Left lung (tissue), 10 donors: Measurements from ENCODE around the gene NDUFC2. TPM values are rescaled to one million over a fixed set of nuclear protein-coding genes. Genes with fewer than 3 reads are reported as not detected.
A peak's percentile ranks its signal among the peaks of the same experiment; 100 is the strongest.
"Not testable (repeated sequence)": the region's sequence is repeated elsewhere in the genome, so short reads cannot be mapped to it uniquely, and the experiment has no call there.

Source experiments
- ATAC-seq: fragments of 200-7000 bp; cut with Tn5 transposase; one replicate; pipeline ENCODE4 v1.9.1; 2020; ENCODE audit warnings: moderate library complexity
- DNase-seq, 4 donors: peaks; one replicate each; pipeline ENCODE4 v3.0.0-alpha.2; 2013 to 2020
- H3K27ac ChIP-seq, 2 donors: fragments of 200-600 bp; sonication (generic) in 1 of 2; one replicate each; pipeline versions ENCODE4 v1.5.0 to v1.8.0; 2020 to 2021
- H3K27me3 ChIP-seq, 2 donors: fragments of 200-600 bp; sonication (generic) in 1 of 2; one replicate each; pipeline versions ENCODE4 v1.5.0 to v1.8.0; 2020 to 2021
- H3K36me3 ChIP-seq, 2 donors: fragments of 200-600 bp; sonication (generic) in 1 of 2; one replicate each; pipeline versions ENCODE4 v1.5.0 to v1.8.0; 2020 to 2021
- H3K4me1 ChIP-seq, 2 donors: fragments of 200-600 bp; one replicate each; pipeline ENCODE4 v1.8.0; 2021
- H3K4me3 ChIP-seq, 2 donors: fragments of 200-600 bp; sonication (generic) in 1 of 2; one replicate each; pipeline versions ENCODE4 v1.5.0 to v1.8.0; 2020 to 2021; ENCODE audit warnings: mild to moderate bottlenecking in 1 of 2
- H3K9me3 ChIP-seq, 2 donors: fragments of 200-600 bp; sonication (generic) in 1 of 2; one replicate each; pipeline versions ENCODE4 v1.5.0 to v1.8.0; 2020 to 2021
- intact Hi-C, 2 donors: fragments of 100-400 bp; cut with DNase I; formaldehyde crosslinking; loops; one replicate each; pipeline versions ENCODE4 v1.11.2 to v1.14.2; 2022
- polyA plus RNA-seq, 6 donors: library from polyadenylated mRNA; unstranded; fragments of 120-200 nt; gene quantifications; one replicate each; pipeline ENCODE4 v1.2.1, GENCODE V29; 2013; ENCODE audit not compliant: insufficient read length in 6 of 6
- total RNA-seq, 2 donors: library from RNA; stranded (reverse); fragmentation: NEBNext Ultra II Directional; extraction: Animal tissue kit (Norgen Biotek cat#: 25700); gene quantifications; one replicate each; pipeline ENCODE4 v1.2.1, GENCODE V29; 2021
- TF ChIP-seq, protein P1 (sequence below), 2 donors: fragments of 200-600 bp; sonication (generic) in 1 of 2; IDR thresholded peaks; one replicate each; pipeline versions ENCODE4 v1.5.0 to v1.8.0; 2021; ENCODE audit warnings: antibody characterized with exemption in 2 of 2
- donor health status: DM: no; HTN: yes; CAD: no.
- donor health status: DM: no; HTN: no; CAD: no.

Gene NDUFC2
- total and polyA plus RNA-seq, 8 donors: 120 to 224 (median 146) TPM

- Histone ChIP-seq H3K9me3 (no peaks in the 10 kb centered on the region), H3K36me3 (no peaks in the 10 kb centered on the region), H3K4me3 (no peak overlapping the region), H3K4me1 (peaks cover 7 to 15% of the 10 kb centered on the region in 2 donors), H3K27me3 (no peaks in the 10 kb centered on the region), H3K27ac (no peak overlapping the region)
- intact Hi-C loops: no loop called here
- TF ChIP-seq, protein P1, sequence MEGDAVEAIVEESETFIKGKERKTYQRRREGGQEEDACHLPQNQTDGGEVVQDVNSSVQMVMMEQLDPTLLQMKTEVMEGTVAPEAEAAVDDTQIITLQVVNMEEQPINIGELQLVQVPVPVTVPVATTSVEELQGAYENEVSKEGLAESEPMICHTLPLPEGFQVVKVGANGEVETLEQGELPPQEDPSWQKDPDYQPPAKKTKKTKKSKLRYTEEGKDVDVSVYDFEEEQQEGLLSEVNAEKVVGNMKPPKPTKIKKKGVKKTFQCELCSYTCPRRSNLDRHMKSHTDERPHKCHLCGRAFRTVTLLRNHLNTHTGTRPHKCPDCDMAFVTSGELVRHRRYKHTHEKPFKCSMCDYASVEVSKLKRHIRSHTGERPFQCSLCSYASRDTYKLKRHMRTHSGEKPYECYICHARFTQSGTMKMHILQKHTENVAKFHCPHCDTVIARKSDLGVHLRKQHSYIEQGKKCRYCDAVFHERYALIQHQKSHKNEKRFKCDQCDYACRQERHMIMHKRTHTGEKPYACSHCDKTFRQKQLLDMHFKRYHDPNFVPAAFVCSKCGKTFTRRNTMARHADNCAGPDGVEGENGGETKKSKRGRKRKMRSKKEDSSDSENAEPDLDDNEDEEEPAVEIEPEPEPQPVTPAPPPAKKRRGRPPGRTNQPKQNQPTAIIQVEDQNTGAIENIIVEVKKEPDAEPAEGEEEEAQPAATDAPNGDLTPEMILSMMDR (IDR thresholded peaks at IDR 0.05): peak; percentile 7 to 32
- ATAC-seq (no peak), DNase-seq (no peak)
Measured at GRCh38 chr11:78046486-78046854, 33.2 kb downstream of the NDUFC2 start.

DNA sequence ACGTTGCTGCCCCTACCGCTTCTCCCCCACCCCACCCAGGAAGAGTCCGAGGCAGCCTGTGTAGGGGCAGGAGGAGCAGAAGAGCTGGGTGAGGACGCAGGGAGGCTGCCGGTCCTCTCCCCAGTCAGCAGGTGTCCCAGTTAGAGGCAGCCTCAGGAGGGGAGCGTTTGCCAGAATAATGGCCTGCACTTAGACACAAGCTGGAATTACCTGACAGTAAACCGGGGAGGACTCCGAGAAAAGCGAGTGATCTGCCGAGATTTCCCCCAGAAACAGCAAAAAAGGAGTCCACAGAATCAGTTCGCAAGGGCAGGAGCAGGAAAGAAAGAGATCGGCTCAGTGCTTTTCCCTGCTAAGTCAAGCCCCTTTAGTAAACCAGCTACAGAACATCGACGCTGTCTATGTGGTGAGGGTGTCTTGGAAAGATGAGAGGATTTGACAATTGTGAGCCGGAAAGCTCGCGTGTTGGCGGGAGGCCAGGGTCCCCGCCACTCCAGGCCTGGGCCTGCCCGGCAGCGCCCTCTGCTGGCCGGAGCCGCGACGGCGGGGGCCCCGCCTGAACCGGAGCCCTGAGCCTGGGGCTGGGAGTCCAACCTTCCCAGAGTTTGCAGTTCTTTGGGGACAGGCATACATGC lies 33.7 kb downstream of the NDUFC2 start:
- DNase-seq (peak; percentile 76 to 96 (median 88)), ATAC-seq (peak; percentile 92)
- peaks cover 7 to 15% of the 10 kb centered on the region in 2 donors for H3K4me1 ChIP-seq
- peak overlapping the region in 1 of 2 donors; percentile 24 for H3K27ac ChIP-seq
- TF ChIP-seq, protein P1 (IDR thresholded peaks at IDR 0.05): peak; percentile 99
- no peaks in the 10 kb centered on the region for H3K27me3 ChIP-seq
- no peaks in the 10 kb centered on the region for H3K9me3 ChIP-seq
- H3K36me3 ChIP-seq: no peaks in the 10 kb centered on the region
- intact Hi-C loops: no loop called here
- peak overlapping the region; percentile 32 to 35 for H3K4me3 ChIP-seq

DNA sequence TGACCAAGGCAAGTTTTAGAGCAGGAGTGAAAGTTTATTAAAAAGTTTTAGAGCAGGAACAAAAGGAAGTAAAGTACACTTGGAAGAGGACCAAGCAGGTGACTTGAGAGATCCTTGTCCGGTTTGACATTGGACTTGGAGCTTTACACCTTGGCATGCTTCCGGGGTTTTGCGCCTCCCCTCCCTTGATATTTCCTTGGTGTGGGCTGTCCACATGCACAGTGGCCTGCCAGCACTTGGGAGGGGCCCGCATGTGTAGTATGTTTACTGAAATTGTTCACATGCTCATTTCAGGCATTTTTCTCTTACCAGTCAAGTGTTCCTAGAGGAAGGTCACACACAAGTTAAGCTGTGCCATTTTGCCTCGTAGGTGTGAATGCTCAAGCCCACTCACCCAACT lies 35.0 kb downstream of the NDUFC2 start:
- DNase-seq (peak in 2 of 4 donors; percentile 78 to 86), ATAC-seq (peak; percentile 73)
- Histone ChIP-seq H3K4me1 (peaks cover 9 to 27% of the 10 kb centered on the region in 2 donors), H3K27ac (peak overlapping the region; percentile 30 to 33), H3K9me3 (no peaks in the 10 kb centered on the region), H3K27me3 (no peaks in the 10 kb centered on the region), H3K36me3 (no peaks in the 10 kb centered on the region), H3K4me3 (no peak overlapping the region)
- TF ChIP-seq, protein P1 (IDR thresholded peaks at IDR 0.05): no peak
- intact Hi-C loops: no loop called here

DNA sequence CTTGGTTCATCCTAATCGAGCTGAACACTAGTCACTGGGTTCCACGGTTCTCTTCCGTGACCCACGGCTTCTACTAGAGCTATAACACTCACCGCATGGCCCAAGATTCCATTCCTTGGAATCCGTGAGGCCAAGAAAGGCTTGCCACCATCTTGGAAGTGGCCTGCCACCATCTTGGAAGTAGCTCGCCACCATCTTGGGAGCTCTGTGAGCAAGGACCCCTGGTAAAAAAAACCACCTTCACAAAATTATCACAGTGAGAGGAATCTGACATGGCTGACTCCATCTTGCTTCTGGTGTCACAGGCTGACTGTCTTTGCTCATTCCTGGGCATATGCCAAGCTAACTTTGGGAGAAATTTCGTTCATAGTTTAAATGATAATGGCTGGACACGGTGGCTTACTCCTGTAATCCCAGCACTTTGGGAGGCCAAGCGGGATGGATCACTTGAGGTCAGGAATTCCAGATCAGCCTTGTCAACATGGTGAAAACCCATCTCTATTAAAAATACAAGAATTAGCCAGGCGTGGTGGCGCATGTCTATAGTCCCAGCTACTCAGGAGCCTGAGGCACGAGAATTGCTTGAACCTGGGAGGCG lies 37.7 kb downstream of the NDUFC2 start:
- Histone ChIP-seq H3K36me3 (no peaks in the 10 kb centered on the region), H3K4me1 (peaks cover 11 to 29% of the 10 kb centered on the region in 2 donors), H3K27ac (no peak overlapping the region), H3K4me3 (no peak overlapping the region), H3K9me3 (no peaks in the 10 kb centered on the region), H3K27me3 (no peaks in the 10 kb centered on the region)
- ATAC-seq (no peak), DNase-seq (no peak)
- intact Hi-C loops: no loop called here
- TF ChIP-seq, protein P1 (IDR thresholded peaks at IDR 0.05): no peak

GRCh38 chr11:78041380-78041719 lies 38.3 kb downstream of the NDUFC2 start:
- H3K36me3 ChIP-seq, H3K27ac ChIP-seq, H3K9me3 ChIP-seq, ATAC-seq, DNase-seq, intact Hi-C loops, H3K4me3 ChIP-seq, H3K27me3 ChIP-seq: not testable (repeated sequence)
- H3K4me1 ChIP-seq: peaks cover 11 to 28% of the 10 kb centered on the region in 2 donors
